NCI-H524 (cell line): ENCODE data around the gene CD81.

Source experiments
- DNase-seq, 2 experiments: peaks; one replicate each; lab custom pipeline; 2025; lab: John Stamatoyannopoulos, UW

The CD81 gene

GRCh38 chr11:2390091-2390724 lies 13.1 kb downstream of the CD81 start:
- DNase-seq, result no peak

- DNase-seq, result no peak
Measured at GRCh38 chr11:2390725-2391151, 13.6 kb downstream of the CD81 start.

- DNase-seq, result no peak
Measured at GRCh38 chr11:2391181-2391975, 14.3 kb downstream of the CD81 start.

- no peak for DNase-seq
Measured at GRCh38 chr11:2392241-2392959, 15.3 kb downstream of the CD81 start.

- no peak for DNase-seq
Measured at GRCh38 chr11:2393111-2393868, 16.2 kb downstream of the CD81 start.

GRCh38 chr11:2393941-2394817 lies 17.1 kb downstream of the CD81 start:
- no peak for DNase-seq

GRCh38 chr11:2394818-2395105 lies 17.7 kb downstream of the CD81 start:
- DNase-seq, result no peak

- DNase-seq, result no peak
Measured at GRCh38 chr11:2395211-2395730, 18.2 kb downstream of the CD81 start.

GRCh38 chr11:2395856-2396255 lies 18.7 kb downstream of the CD81 start:
- no peak for DNase-seq

- no peak for DNase-seq
Measured at GRCh38 chr11:2396471-2396870, 19.4 kb downstream of the CD81 start.

GRCh38 chr11:2397005-2397404 lies 19.9 kb downstream of the CD81 start:
- DNase-seq, result no peak

GRCh38 chr11:2398664-2399355 lies 21.7 kb downstream of the CD81 start:
- peak in 1 of 2 experiments; percentile 37 for DNase-seq

GRCh38 chr11:2399488-2400068 lies 22.5 kb downstream of the CD81 start:
- DNase-seq, result no peak

GRCh38 chr11:2400069-2400761 lies 23.1 kb downstream of the CD81 start, which contains the start of gene TSSC4:
Gene TSSC4, plus strand, starts transcription at chr11:2400750. Its CDS starts 1,884 bp downstream, at chr11:2402634.
- peak; percentile 99 for DNase-seq

GRCh38 chr11:2400762-2401435 lies 23.8 kb downstream of the CD81 start:
- DNase-seq, result no peak

GRCh38 chr11:2401436-2401984 lies 24.4 kb downstream of the CD81 start:
- DNase-seq, result no peak

- no peak for DNase-seq
Measured at GRCh38 chr11:2402106-2402505, 25.0 kb downstream of the CD81 start.

GRCh38 chr11:2402890-2403645 lies 26.0 kb downstream of the CD81 start:
- no peak for DNase-seq
